COLO668 (cell line): ENCODE measurements around the gene CDKAL1.
"Not testable (repeated sequence)": the region's sequence is repeated elsewhere in the genome, so short reads cannot be mapped to it uniquely, and the experiment has no call there.

Experiments
- DNase-seq: peaks from one replicate; lab custom pipeline; 2025; ENCODE audit not compliant: unreplicated experiment; lab: John Stamatoyannopoulos, UW

The CDKAL1 gene

GRCh38 chr6:21049148-21049547 is 514.9 kb downstream of the CDKAL1 start:
- DNase-seq, result no peak

GRCh38 chr6:21049572-21049971 is 515.3 kb downstream of the CDKAL1 start:
- DNase-seq, result no peak

GRCh38 chr6:21050935-21051334 is 516.7 kb downstream of the CDKAL1 start:
- DNase-seq, result no peak

- DNase-seq, result no peak
Observed at GRCh38 chr6:21051777-21052176, 517.5 kb downstream of the CDKAL1 start.

GRCh38 chr6:21053612-21054011 is 519.4 kb downstream of the CDKAL1 start:
- no peak for DNase-seq

GRCh38 chr6:21055480-21055879 is 521.2 kb downstream of the CDKAL1 start:
- DNase-seq, result not testable (repeated sequence)

- no peak for DNase-seq
Observed at GRCh38 chr6:21061892-21062291, 527.6 kb downstream of the CDKAL1 start.

- DNase-seq, result no peak
Observed at GRCh38 chr6:21064756-21065340, 530.6 kb downstream of the CDKAL1 start.

- DNase-seq, result no peak
Observed at GRCh38 chr6:21067521-21067920, 533.3 kb downstream of the CDKAL1 start.

GRCh38 chr6:21070620-21071019 is 536.4 kb downstream of the CDKAL1 start:
- DNase-seq, result no peak

- DNase-seq, result no peak
Observed at GRCh38 chr6:21071780-21072468, 537.7 kb downstream of the CDKAL1 start.

- no peak for DNase-seq
Observed at GRCh38 chr6:21073318-21073839, 539.1 kb downstream of the CDKAL1 start.

GRCh38 chr6:21074484-21074883 is 540.2 kb downstream of the CDKAL1 start:
- DNase-seq, result no peak

- DNase-seq, result no peak
Observed at GRCh38 chr6:21075986-21076385, 541.7 kb downstream of the CDKAL1 start.

- no peak for DNase-seq
Observed at GRCh38 chr6:21078497-21078896, 544.2 kb downstream of the CDKAL1 start.

- DNase-seq, result no peak
Observed at GRCh38 chr6:21079468-21080048, 545.3 kb downstream of the CDKAL1 start.

GRCh38 chr6:21080221-21080620 is 546.0 kb downstream of the CDKAL1 start:
- DNase-seq, result no peak

GRCh38 chr6:21082091-21082490 is 547.8 kb downstream of the CDKAL1 start:
- no peak for DNase-seq

- DNase-seq, result no peak
Observed at GRCh38 chr6:21083708-21084107, 549.5 kb downstream of the CDKAL1 start.

GRCh38 chr6:21084656-21085055 is 550.4 kb downstream of the CDKAL1 start:
- no peak for DNase-seq

- DNase-seq, result no peak
Observed at GRCh38 chr6:21085211-21085610, 551.0 kb downstream of the CDKAL1 start.

GRCh38 chr6:21085643-21086042 is 551.4 kb downstream of the CDKAL1 start:
- no peak for DNase-seq
